NT2/D1 (cell line): ENCODE data around the gene ENO3.

Source experiments
- DNase-seq: peaks from one replicate; pipeline ENCODE4 v3.0.0-alpha.2; 2011; ENCODE audit warnings: low read depth, low spot score
- H3K27me3 ChIP-seq: 2 replicates; pipeline ENCODE4 v1.6.0; 2011; ENCODE audit warnings: mild to moderate bottlenecking; ENCODE audit not compliant: insufficient read length, insufficient read depth
- H3K36me3 ChIP-seq: 2 replicates; pipeline ENCODE4 v1.6.1; 2011; ENCODE audit warnings: mild to moderate bottlenecking, low read length, mixed read lengths; ENCODE audit not compliant: insufficient read depth, insufficient read length
- H3K4me1 ChIP-seq: 2 replicates; pipeline ENCODE4 v1.5.1; 2011; ENCODE audit not compliant: insufficient read depth, insufficient read length
- H3K4me3 ChIP-seq: 2 replicates; pipeline ENCODE4 v1.5.1; 2011; ENCODE audit warnings: low read depth; ENCODE audit not compliant: insufficient read length
- H3K9ac ChIP-seq: 2 replicates; pipeline ENCODE4 v1.6.0; 2011; ENCODE audit warnings: low read depth; ENCODE audit not compliant: insufficient read length
- H3K9me3 ChIP-seq: 2 replicates; pipeline ENCODE4 v1.5.1; 2011; ENCODE audit warnings: mild to moderate bottlenecking, low read length; ENCODE audit not compliant: insufficient read depth
- SUZ12 ChIP-seq: IDR thresholded peaks from 2 replicates; pipeline ENCODE4 v1.6.1; 2011; ENCODE audit not compliant: insufficient read length, insufficient read depth; ENCODE audit errors: extremely low read depth
- YY1 ChIP-seq: IDR thresholded peaks from 2 replicates; pipeline ENCODE4 v1.6.1; 2011; ENCODE audit not compliant: insufficient read length, insufficient read depth
- ZNF274 ChIP-seq: IDR thresholded peaks from 2 replicates; pipeline ENCODE4 v1.6.1; 2011; ENCODE audit warnings: mild to moderate bottlenecking, low read depth, low read length

ENO3 gene

GRCh38 chr17:4951486-4951885, 567 bp downstream of the ENO3 start:
- peak overlapping the region; percentile 70 for H3K4me3 ChIP-seq

GRCh38 chr17:4953451-4953961, 2.6 kb downstream of the ENO3 start:
- no peak overlapping the region for H3K4me3 ChIP-seq
- H3K9me3 ChIP-seq, result no peaks in the 10 kb centered on the region
- peak overlapping the region; percentile 50 for H3K9ac ChIP-seq
- peaks cover 7% of the 10 kb centered on the region for H3K4me1 ChIP-seq
- no peaks in the 10 kb centered on the region for H3K27me3 ChIP-seq
- no peak for DNase-seq
- peaks cover 26% of the 10 kb centered on the region for H3K36me3 ChIP-seq
- TF ChIP-seq SUZ12, result no peak
- TF ChIP-seq YY1, result no peak
- TF ChIP-seq ZNF274, result no peak

More at GRCh38 chr17:4951486-4951885, 567 bp downstream of the ENO3 start:
- no peak for DNase-seq
- H3K9me3 ChIP-seq, result no peaks in the 10 kb centered on the region
- peaks cover 31% of the 10 kb centered on the region for H3K36me3 ChIP-seq
- TF ChIP-seq YY1, result no peak
- TF ChIP-seq ZNF274, result no peak
- TF ChIP-seq SUZ12, result no peak
- peaks cover 5% of the 10 kb centered on the region for H3K4me1 ChIP-seq
- H3K9ac ChIP-seq, result peak overlapping the region; percentile 93
- H3K27me3 ChIP-seq, result no peaks in the 10 kb centered on the region

GRCh38 chr17:4955091-4955490, 4.2 kb downstream of the ENO3 start:
- TF ChIP-seq ZNF274, result no peak
- TF ChIP-seq SUZ12, result no peak
- TF ChIP-seq YY1, result no peak
- peaks cover 7% of the 10 kb centered on the region for H3K4me1 ChIP-seq

GRCh38 chr17:4956493-4957061, 5.7 kb downstream of the ENO3 start:
- peaks cover 7% of the 10 kb centered on the region for H3K4me1 ChIP-seq
- no peak overlapping the region for H3K9ac ChIP-seq
- peaks cover 46% of the 10 kb centered on the region for H3K36me3 ChIP-seq
- DNase-seq, result no peak
- no peaks in the 10 kb centered on the region for H3K9me3 ChIP-seq
- no peaks in the 10 kb centered on the region for H3K27me3 ChIP-seq
- no peak overlapping the region for H3K4me3 ChIP-seq
- TF ChIP-seq SUZ12 (no peak), ZNF274 (no peak), YY1 (no peak)

More at GRCh38 chr17:4955091-4955490, 4.2 kb downstream of the ENO3 start:
- Histone ChIP-seq H3K27me3 (no peaks in the 10 kb centered on the region), H3K4me3 (no peak overlapping the region), H3K9me3 (no peaks in the 10 kb centered on the region), H3K36me3 (peaks cover 38% of the 10 kb centered on the region), H3K9ac (no peak overlapping the region)
- no peak for DNase-seq

GRCh38 chr17:4958102-4958501, 7.2 kb downstream of the ENO3 start:
- Histone ChIP-seq H3K4me3 (no peak overlapping the region), H3K36me3 (peaks cover 46% of the 10 kb centered on the region), H3K9ac (no peak overlapping the region), H3K27me3 (no peaks in the 10 kb centered on the region), H3K4me1 (peaks cover 5% of the 10 kb centered on the region), H3K9me3 (no peaks in the 10 kb centered on the region)
- no peak for TF ChIP-seq SUZ12
- DNase-seq, result no peak

GRCh38 chr17:4959261-4959965, 8.5 kb downstream of the ENO3 start:
- TF ChIP-seq YY1, result no peak
- TF ChIP-seq SUZ12, result no peak
- no peak for TF ChIP-seq ZNF274
- no peak for DNase-seq
- Histone ChIP-seq H3K9ac (no peak overlapping the region), H3K27me3 (no peaks in the 10 kb centered on the region), H3K4me1 (peaks cover 2% of the 10 kb centered on the region), H3K36me3 (peaks cover 46% of the 10 kb centered on the region), H3K9me3 (no peaks in the 10 kb centered on the region), H3K4me3 (no peak overlapping the region)

GRCh38 chr17:4960279-4960922, 9.5 kb downstream of the ENO3 start:
- TF ChIP-seq ZNF274 (no peak), YY1 (no peak), SUZ12 (no peak)
- Histone ChIP-seq H3K9me3 (no peaks in the 10 kb centered on the region), H3K36me3 (peaks cover 46% of the 10 kb centered on the region), H3K27me3 (no peaks in the 10 kb centered on the region), H3K9ac (no peak overlapping the region), H3K4me1 (peaks cover 2% of the 10 kb centered on the region), H3K4me3 (no peak overlapping the region)
- DNase-seq, result no peak
